HepG2 (cell line): ENCODE results near the gene PLEKHA3. TPM values are rescaled to one million over a fixed set of nuclear protein-coding genes. Genes with fewer than 3 reads are reported as not detected.

Experiments used
- ATAC-seq: fragments of 200-7000 bp; cut with Tn5 transposase; 3 replicates; pipeline ENCODE4 v1.9.1; 2020; ENCODE audit warnings: mild to moderate bottlenecking, moderate library complexity
- BruUV-seq: library from RNA; stranded (reverse); fragments of 400-500 nt; replicated peaks from 2 replicates; lab custom pipeline; 2021; lab: Mats Ljungman, UMichigan
- CTCF ChIA-PET: fragments of 300-600 bp; formaldehyde crosslinking; extraction: SDS; loops from one replicate; lab custom pipeline; 2021; ENCODE audit warnings: low total read pairs, inconsistent platforms, low intra/inter-chr PET ratio; lab: Yijun Ruan, JAX
- POLR2A ChIA-PET: fragments of 350-600 bp; sonication (Branson Sonifier 250); formaldehyde crosslinking; loops from one replicate; lab custom pipeline; 2020; ENCODE audit warnings: antibody characterized with exemption, inconsistent platforms; lab: Yijun Ruan, JAX
- DNase-seq: peaks from one replicate; pipeline ENCODE4 v3.0.0-alpha.2; 2015; ENCODE audit warnings: low spot score
- FAIRE-seq: peaks from 3 replicates; lab custom pipeline; 2011; peaks lifted over from hg19 to GRCh38; lab: Jason Lieb, UNC
- H2AFZ ChIP-seq: one replicate; pipeline ENCODE4 v1.6.1; 2011; ENCODE audit warnings: low read length, inconsistent platforms
- H3K27ac ChIP-seq: fragments of 300-600 bp; 3 replicates; pipeline ENCODE4 v1.8.0; 2011; ENCODE audit warnings: mixed run types, mild to moderate bottlenecking, mixed read lengths, low read length, inconsistent platforms; ENCODE audit not compliant: insufficient read depth; ENCODE audit errors: extremely low read length
- H3K27me3 ChIP-seq, 2 experiments: fragments of 200-600 bp in 1 of 2; 2 replicates in 1 of 2; 3 replicates in 1 of 2; pipeline versions ENCODE4 v1.6.0 to v1.8.0; 2011; ENCODE audit warnings: low read length in 2 of 2, mild to moderate bottlenecking in 2 of 2, moderate library complexity in 2 of 2, inconsistent platforms in 1 of 2; ENCODE audit not compliant: insufficient read depth in 2 of 2, control insufficient read depth in 1 of 2
- H3K36me3 ChIP-seq, 2 experiments: fragments of 200-600 bp in 1 of 2; replicated peaks in 1 of 2; 2 replicates in 1 of 2; 3 replicates in 1 of 2; pipeline versions ENCODE4 v1.5.1 to v1.8.0; 2011; ENCODE audit warnings: low read length in 2 of 2, inconsistent platforms in 1 of 2; ENCODE audit not compliant: insufficient read depth in 2 of 2, control insufficient read depth in 1 of 2
- H3K4me1 ChIP-seq: 2 replicates; pipeline ENCODE4 v1.5.1; 2012; ENCODE audit warnings: low read length, inconsistent platforms; ENCODE audit not compliant: insufficient read depth
- H3K4me2 ChIP-seq: 2 replicates; pipeline ENCODE4 v1.6.0; 2011; ENCODE audit warnings: low read depth, low read length, inconsistent platforms
- H3K4me3 ChIP-seq, 3 experiments: fragments of 200-600 bp in 1 of 3; sonication (generic), shearing (Covaris generic) in 1 of 3; replicated peaks in 1 of 3; 2 replicates each; pipeline ENCODE4 v1.5.1; 2011 to 2016; ENCODE audit warnings: low read length in 3 of 3, inconsistent platforms in 2 of 3, low read depth in 2 of 3, mild to moderate bottlenecking in 2 of 3, control low read depth in 1 of 3, mixed read lengths in 1 of 3; ENCODE audit not compliant: insufficient read depth in 1 of 3
- H3K79me2 ChIP-seq: one replicate; pipeline ENCODE4 v1.6.1; 2011; ENCODE audit warnings: low read length, inconsistent platforms; ENCODE audit not compliant: insufficient read depth
- H3K9ac ChIP-seq: 2 replicates; pipeline ENCODE4 v1.6.0; 2011; ENCODE audit warnings: mild to moderate bottlenecking, low read depth, low read length, inconsistent platforms; ENCODE audit not compliant: insufficient read depth
- H3K9me3 ChIP-seq: 2 replicates; pipeline ENCODE4 v1.5.1; 2012; ENCODE audit warnings: mild to moderate bottlenecking, low read length
- H4K20me1 ChIP-seq: 2 replicates; pipeline ENCODE4 v1.6.0; 2011; ENCODE audit warnings: inconsistent platforms, mild to moderate bottlenecking, low read length, moderate library complexity; ENCODE audit not compliant: insufficient read depth
- ATF6 ChIP-seq: sonication (generic); formaldehyde crosslinking; conservative IDR thresholded peaks from 2 replicates; pipeline ENCODE4 v1.4.0; 2020; ENCODE audit warnings: missing genetic modification reagents
- CEBPB ChIP-seq: IDR thresholded peaks from 2 replicates; pipeline ENCODE4 v1.6.1; 2011; ENCODE audit warnings: low read depth, low read length, improper control_type of control experiment, borderline replicate concordance
- HOXA5 ChIP-seq: sonication (generic); formaldehyde crosslinking; IDR thresholded peaks from 2 replicates; pipeline ENCODE4 v1.4.0; 2020; ENCODE audit warnings: missing genetic modification reagents
- NR0B2 ChIP-seq: sonication (generic); formaldehyde crosslinking; IDR thresholded peaks from 2 replicates; pipeline ENCODE4 v1.4.0; 2020; ENCODE audit warnings: mild to moderate bottlenecking, missing genetic modification reagents
- SRY ChIP-seq: sonication (generic); formaldehyde crosslinking; IDR thresholded peaks from 2 replicates; pipeline ENCODE4 v1.8.0; 2022; ENCODE audit warnings: mild to moderate bottlenecking, missing genetic modification reagents
- ZC3H13 ChIP-seq: sonication (generic); formaldehyde crosslinking; IDR thresholded peaks from 2 replicates; pipeline ENCODE4 v1.8.1; 2023; ENCODE audit warnings: mild to moderate bottlenecking, missing genetic modification reagents, moderate library complexity
- ZNF30 ChIP-seq: sonication (generic); formaldehyde crosslinking; IDR thresholded peaks from 2 replicates; pipeline ENCODE4 v1.5.0; 2020; ENCODE audit warnings: mild to moderate bottlenecking, missing genetic modification reagents
- ZNF431 ChIP-seq: sonication (generic); formaldehyde crosslinking; IDR thresholded peaks from 2 replicates; pipeline ENCODE4 v1.9.0; 2022; ENCODE audit warnings: missing genetic modification reagents, low read depth, mild to moderate bottlenecking, borderline replicate concordance
- ZNF501 ChIP-seq: sonication (generic); formaldehyde crosslinking; IDR thresholded peaks from 2 replicates; pipeline ENCODE4 v1.5.1; 2020; ENCODE audit warnings: mild to moderate bottlenecking, moderate library complexity, missing genetic modification reagents
- WGBS: methylation state at CpG from one replicate; pipeline ENCODE4 v1.1.6; 2017; ENCODE audit warnings: low lambda C conversion rate; 5-methylcytosine and 5-hydroxymethylcytosine counted together
- in situ Hi-C: cut with HindIII; loops from 2 replicates; pipeline ENCODE4 v1.10.0; 2017; ENCODE audit warnings: low pct_unique_long_range_greater_than_20kb; ENCODE audit not compliant: extremely low pct_ligation_motif_present
- intact Hi-C: fragments of 100-400 bp; cut with micrococcal nuclease; formaldehyde crosslinking; loops from one replicate; pipeline ENCODE4 v1.10.0; 2022; ENCODE audit not compliant: unreplicated experiment
- polyA plus RNA-seq, 8 experiments: library from polyadenylated mRNA; depleted of rRNA in 3 of 8; stranded (reverse) in 7 of 8; unstranded in 1 of 8; fragments of >200 nt; fragmentation: Illumina TruSeq in 4 of 8; extraction: Trizol in 4 of 8; gene quantifications; 2 replicates each; pipeline versions ENCODE4 v1.2.1 to v1.2.3, GENCODE V29; 2011 to 2016; ENCODE audit warnings: low read depth in 4 of 8, missing spikeins in 1 of 8, mixed read lengths in 1 of 8; ENCODE audit not compliant: insufficient read depth in 1 of 8
- total RNA-seq, 5 experiments: library from RNA; depleted of rRNA; stranded (reverse); fragments of >200 nt; fragmentation: Illumina TruSeq; extraction: Trizol; gene quantifications; 2 replicates each; pipeline ENCODE4 v1.2.3, GENCODE V29; 2016; ENCODE audit warnings: low read depth in 1 of 5

PLEKHA3 gene
- total and polyA plus RNA-seq, 2 of the 13 experiments (the other 11 are each of a cell fraction or from before 2014, with no cell fraction given): 11.7 to 23.1 TPM

- TF ChIP-seq ZC3H13 (CRISPR knock-in tag) (peak; percentile 77; the same call in 1 of the 2 replicates), NR0B2 (CRISPR knock-in tag) (peak; percentile 90; the same call in 1 of the 2 replicates), SRY (peak; percentile 63; the same call in 1 of the 2 replicates), HOXA5 (CRISPR knock-in tag) (peak; percentile 84; the same call in 1 of the 2 replicates), ZNF501 (CRISPR knock-in tag) (peak; percentile 69), ZNF30 (CRISPR knock-in tag) (peak; percentile 41; the same call in 1 of the 2 replicates), ATF6 (CRISPR knock-in tag) (no peak)
Observed at GRCh38 chr2:178450774-178451525, 29.3 kb upstream of the PLEKHA3 start, which contains the start of the genes PJVK and PRKRA (continued).

DNA sequence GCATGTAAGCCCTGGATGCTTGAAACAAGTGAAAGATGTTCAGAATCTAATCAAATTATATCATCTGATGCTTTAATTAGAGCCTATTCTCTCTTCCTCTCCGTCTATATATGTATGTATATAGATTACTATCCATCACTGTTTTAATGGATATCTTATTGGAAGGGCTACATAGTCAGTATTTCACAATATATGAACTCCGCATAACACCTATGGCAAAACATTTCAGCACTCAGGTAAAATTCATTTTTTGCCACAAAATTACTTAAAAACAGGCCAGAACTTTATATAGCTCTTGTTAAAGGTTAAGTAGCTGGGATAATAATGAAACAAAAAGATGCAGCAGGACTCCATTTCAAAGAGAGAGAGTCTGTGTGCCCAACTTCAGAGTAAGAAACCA, 27.9 kb upstream of the PLEKHA3 start:
- in situ Hi-C loops (no loop called here), intact Hi-C loops (loop anchor here (5.0 to 10.0 kb wide), 2 partner anchors 462 to 1055 kb away; no protein-coding TSS in a partner anchor)
- Histone ChIP-seq H3K4me1 (peaks cover 33% of the 10 kb centered on the region), H3K4me3 (no peak overlapping the region), H3K27me3 (no peaks in the 10 kb centered on the region; a peak in 1 of 5 replicates), H3K27ac (no peak overlapping the region), H3K4me2 (no peak overlapping the region), H3K36me3 (peaks cover 4 to 15% of the 10 kb centered on the region in 2 experiments; a peak in 4 of 5 replicates), H3K9me3 (no peaks in the 10 kb centered on the region), H2AFZ (no peak overlapping the region), H4K20me1 (peaks cover 14% of the 10 kb centered on the region; the same call in 1 of the 2 replicates), H3K9ac (no peak overlapping the region), H3K79me2 (peaks cover 26% of the 10 kb centered on the region)
- ATAC-seq (no peak), FAIRE-seq (no peak), DNase-seq (no peak)
- BruUV-seq: no TSS peak
- WGBS: 92% methylated on average over 2 of the region's 2 CpGs
- peak; percentile 77 for TF ChIP-seq CEBPB
- TF ChIP-seq ZNF431: no peak
- CTCF ChIA-PET: interaction anchor here (1.1 kb wide), 1 partner anchor 27 kb away, joined by 4 read pairs; the partner anchor contains the start of gene FKBP7
- POLR2A ChIA-PET: interaction anchor here (1.2 to 3.1 kb wide), 3 partner anchors 17 to 27 kb away, joined by 3 to 76 read pairs (median 5); no protein-coding TSS in a partner anchor
